Glomerular visceral epithelial cell (primary cell): ENCODE results near the gene COX6A2.
"Not testable (repeated sequence)": the region's sequence is repeated elsewhere in the genome, so short reads cannot be mapped to it uniquely, and the experiment has no call there.

Experiments used
- DNase-seq: peaks from one replicate; pipeline ENCODE4 v3.0.0-alpha.2; 2016; ENCODE audit errors: extremely low spot score

COX6A2 gene

DNA sequence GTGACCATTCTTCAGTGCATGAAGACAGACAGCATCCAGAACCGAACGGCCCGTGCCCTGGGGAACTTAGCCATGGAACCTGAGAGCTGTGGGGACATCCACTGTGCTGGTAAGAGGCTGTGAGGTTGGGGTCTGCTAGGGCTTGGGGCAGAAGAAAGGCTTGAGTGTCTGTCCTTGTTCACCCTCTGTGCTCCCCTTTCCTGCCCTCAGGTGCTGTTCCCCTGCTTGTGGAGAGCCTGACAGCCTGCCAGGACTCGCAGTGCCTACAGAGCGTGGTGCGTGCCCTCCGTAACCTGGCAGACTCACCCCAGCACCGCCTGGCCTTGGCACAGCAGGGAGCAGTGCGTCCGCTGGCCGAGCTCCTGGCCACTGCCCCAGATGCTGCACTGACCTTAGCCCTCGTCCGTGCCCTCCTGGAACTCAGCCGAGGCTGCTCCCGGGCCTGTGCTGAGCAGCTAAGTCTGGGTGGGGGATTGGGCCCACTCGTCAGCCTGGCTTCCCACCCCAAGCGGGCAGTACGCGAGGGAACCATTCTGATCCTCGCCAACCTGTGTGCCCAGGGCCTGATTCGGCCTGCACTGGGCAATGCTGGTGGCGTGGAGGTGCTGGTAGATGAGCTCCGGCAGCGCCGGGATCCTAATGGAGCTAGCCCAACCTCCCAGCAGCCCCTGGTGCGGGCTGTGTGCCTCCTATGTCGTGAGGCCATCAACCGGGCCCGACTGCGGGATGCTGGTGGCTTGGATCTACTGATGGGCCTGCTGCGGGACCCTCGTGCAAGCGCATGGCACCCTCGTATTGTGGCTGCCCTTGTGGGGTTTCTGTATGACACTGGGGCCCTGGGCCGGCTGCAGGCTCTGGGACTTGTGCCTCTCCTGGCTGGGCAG lies 34.0 kb upstream of the COX6A2 start:
- no peak for DNase-seq

DNA sequence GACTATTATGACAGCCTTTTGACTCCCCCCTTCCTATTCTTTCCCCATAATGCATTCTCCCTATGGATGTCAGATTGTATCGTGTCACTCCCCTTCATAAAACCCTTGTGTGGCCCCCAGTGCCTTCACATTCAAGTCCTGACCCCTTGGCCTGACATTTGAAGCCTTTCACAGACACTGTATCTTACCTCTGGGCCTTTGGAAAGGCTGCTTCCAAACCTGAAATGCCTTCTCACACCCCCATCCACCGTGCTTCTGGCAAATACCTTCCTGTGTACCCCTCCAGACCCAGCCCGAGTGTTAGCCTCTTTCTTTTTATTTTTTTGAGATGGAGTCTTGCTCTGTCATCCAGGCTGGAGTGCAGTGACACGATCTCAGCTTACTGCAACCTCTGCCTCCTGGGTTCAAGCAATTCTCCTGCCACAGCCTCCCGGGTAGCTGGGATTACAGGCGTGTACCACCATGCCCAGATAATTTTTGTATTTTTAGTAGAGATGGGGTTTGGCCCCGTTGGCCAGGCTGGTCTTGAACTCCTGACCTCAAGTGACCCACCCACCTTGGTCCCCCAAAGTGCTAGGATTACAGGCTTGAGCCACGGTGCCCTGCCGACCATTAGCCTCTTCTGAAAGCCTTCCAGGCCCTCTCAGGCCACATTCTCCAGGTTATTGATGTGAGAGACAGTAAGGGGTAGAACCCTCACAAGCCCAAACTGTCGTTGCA lies 33.2 kb upstream of the COX6A2 start:
- no peak for DNase-seq

DNA sequence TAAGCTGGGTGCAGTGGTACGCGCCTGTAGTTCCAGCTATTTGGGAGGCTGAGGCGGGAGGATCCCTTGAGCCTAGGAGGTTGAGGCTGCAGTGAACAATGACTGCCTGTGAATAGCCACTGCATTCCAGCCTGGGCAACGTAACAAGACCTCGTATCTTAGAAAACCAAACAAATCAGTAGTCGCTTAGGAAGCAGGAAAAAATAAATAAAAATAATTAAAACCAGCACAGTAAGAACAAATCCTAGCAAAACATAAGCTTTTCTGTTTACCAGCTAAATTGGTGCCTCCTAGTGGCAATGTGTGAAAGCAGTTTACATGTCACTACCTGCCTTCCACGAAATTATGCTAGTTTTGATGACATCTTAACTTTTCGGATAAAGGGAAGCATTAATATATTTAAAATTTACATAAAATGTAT lies 32.4 kb upstream of the COX6A2 start:
- no peak for DNase-seq

DNA sequence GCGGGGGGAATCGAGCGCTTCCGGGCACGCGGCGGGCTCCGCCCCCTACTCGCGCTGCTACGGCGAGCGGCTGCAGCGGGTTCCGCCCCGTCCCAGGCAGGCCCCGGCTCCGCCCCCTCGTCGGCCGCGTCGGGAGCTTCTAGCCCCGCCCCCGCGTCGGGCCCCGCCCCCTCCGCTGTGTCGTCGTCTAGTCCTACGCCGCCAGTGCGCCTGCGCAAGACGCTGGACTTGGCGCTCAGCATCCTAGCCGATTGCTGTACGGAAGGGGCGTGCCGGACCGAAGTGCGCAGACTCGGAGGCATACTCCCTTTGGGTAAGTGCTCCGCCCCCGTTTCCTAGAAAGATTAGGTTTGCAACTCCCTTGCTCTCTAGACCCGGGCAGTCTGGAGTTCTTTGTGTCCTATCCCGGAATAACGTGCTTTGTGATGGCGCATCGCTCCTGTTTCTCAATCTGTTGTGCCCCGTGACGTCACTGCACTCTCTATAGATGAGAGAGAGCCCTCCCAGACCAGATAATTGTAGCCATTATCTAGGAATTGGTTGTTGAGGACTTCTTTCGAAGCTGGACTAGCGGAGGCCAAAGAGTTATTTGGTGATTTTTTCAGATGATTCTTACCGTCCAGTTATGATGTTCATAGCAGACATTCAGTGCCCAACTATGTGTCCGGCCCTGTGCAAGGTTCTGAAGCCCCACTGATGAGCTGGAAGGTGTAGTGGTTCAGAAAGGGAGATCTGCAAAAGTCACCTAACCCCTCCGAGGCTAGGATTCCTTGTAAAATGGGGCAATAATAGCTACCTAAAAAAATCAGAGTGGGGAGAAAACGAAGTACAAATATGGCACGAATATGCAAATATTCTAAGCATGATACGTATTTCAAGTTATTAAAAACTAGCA lies 31.8 kb upstream of the COX6A2 start:
- DNase-seq, result peak; percentile 99

DNA sequence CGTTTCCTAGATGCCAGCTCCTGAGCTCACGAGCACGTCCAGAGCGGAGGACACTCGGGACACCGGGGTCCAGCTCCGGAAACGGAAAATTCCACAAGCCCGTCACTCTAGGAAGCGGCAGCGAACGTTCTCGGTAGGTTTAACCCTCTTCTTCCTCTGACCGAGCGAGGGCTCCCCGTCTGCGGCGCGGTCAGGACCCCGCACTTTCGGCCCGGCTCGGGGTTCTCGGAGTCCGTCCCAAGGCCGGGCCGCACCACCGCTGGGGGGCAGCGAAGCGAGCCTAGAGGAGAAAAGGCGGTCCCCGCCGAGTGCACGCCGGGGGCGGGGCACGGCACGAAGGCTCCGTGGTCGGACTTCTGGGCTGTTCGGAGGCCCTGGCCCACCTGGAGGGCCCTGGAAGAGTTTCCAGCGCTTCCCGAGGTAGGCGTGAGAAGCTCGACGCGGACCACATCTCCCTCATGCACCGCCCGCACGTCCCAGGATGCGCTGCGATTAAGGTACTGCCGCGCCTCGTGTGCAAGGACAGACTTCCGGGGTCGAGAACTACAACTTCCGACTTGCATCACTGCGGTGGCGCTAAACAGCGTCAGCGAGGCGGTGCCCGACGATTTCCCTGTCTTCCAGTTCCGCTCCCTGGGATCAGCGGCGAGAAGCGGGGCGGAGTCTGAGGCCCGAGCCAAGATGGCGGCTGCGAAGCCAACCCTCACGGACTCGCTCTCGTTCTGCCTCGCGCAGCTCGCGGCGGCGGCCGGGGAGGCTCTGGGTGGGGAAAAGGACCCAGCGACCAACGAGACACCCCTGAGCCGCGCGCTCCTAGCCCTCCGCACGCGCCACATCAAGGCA lies 30.9 kb upstream of the COX6A2 start, which contains the start of gene ARMC5:
ARMC5 (plus strand) TSS at position 658 of the 843 bp plus-strand sequence; CDS start at position 682, 24 bp downstream.
- peak; percentile 97 for DNase-seq

DNA sequence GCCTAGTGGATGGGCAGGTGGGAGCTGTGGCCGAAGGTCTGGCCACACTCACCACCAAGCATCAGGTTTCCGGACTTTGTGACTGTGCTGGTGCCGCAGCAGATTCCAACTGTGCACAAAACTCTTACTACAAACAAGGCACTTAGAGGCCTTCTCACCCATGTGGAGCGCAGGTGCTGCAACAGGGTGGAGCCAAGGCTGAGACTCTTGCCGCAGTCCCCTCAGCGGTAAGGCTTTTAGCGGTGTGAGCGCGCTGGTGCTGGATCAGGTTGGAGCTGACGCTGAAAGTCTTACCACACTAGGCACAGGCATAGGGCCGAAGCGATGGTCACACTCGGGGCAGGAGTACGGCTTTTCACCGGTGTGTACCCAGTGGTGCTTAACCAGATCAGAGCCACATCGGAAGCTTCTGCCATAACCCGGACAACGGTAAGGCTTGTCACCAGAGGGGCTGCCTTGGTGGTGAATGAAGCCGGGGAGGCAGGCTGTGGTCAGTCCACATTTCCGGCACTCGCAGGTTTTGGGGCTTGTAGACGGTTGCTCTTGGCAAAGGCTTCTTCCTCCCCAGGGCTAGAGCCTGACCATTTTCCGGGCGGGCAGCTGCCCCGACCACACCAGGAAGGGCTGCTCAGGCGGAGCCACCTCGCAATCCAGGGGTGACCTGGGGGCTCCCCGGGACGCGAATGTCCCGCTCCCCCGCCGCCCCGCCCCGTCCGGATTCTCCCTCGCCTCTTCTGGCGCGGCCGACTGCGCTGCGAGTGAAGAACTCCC lies 30.1 kb upstream of the COX6A2 start:
- DNase-seq, result peak; percentile 53

DNA sequence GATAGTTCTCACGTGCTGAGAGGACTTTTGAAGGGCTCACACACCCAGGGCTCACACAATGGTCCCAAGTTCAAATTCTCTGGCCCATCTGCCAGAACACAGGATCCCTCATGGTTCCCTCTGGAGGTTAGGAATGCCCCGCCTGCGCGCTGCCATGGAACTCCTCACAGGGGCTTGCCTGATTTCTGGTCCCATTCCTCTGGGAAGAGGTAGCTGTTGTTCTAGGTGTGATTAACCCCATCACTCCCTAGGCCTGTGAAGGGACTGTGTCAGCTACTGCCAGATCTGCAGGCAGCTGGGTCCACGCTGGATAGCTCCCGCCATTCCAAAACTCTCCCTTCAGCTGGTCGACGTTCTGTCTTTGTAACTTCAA lies 28.8 kb upstream of the COX6A2 start:
- no peak for DNase-seq

DNA sequence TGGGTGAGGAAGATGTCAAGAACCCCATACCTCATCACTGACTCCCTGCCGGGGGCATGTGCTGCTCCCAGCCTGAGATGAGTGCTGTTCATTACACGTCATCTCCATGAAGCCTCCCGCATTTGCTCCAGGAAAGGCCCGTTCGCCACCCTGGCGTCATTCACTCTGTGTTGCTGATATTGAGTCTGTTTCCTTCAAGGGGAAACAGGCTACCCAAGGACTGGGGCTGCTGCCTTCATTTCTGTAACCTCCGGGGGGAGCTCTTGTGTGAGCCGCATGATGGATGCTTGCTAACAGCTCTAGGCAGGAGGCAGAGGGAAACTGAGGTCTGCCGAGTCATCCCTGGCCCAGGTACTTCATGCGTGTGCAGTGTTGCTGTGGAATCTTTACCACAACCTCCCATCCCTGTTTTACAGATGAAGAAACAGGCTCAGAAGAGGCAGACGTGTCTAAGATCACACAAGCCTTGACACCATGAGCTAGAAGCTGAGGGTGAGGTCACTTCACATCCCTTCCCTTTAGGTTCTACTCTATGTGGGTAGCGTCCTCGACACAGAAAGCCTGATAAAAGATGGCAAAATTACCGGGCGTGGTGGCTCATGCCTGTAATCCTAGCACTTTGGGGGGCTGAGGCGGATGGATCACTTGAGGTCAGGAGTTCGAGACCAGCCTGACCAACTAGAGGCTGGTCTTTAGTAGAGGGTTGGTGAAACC lies 27.6 kb upstream of the COX6A2 start:
- DNase-seq, result no peak

DNA sequence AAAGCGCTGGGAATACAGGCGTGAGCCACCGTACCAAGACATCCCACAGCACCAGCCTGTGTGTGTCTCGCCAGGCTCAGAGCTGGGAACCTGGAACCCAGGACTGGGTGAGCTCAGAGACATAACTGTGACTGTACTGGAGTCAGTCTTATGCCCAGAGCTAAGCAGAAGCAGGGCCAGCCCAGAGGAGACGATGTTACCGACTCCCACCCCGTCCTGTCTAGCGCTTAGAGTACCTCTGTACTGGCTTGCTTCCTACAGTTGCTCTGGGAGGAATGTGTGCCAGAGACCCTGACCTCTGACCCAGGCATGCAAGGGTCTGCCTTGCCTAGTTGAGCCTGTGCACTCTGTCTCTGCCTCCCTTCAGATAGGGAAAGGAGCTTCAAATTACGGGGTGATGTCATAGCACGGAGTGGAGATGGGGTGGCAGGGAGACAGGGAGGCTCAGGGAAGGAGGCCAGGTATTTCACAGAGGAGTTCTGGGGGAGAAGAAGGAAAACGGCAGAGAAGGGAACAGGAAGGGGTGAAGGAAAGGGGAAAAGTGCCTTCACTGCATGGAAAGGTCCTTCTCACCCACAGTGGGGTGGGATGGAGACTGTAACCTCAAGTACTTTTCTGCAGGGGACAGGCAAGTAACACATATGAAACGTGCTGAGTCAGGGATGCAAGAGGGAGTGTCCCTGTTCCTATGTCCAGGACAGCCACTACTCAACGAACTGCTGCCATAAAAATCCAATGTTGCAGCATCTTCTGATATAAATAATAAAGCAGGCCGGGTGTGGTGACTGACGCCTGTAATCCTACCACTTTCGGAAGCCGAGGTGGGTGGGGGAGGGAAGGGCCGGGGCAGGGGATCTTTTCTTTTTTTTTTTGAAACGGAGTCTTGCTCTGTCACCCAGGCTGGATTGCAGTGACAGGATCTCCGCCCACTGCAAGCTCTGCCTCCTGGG lies 25.4 kb upstream of the COX6A2 start:
- no peak for DNase-seq

DNA sequence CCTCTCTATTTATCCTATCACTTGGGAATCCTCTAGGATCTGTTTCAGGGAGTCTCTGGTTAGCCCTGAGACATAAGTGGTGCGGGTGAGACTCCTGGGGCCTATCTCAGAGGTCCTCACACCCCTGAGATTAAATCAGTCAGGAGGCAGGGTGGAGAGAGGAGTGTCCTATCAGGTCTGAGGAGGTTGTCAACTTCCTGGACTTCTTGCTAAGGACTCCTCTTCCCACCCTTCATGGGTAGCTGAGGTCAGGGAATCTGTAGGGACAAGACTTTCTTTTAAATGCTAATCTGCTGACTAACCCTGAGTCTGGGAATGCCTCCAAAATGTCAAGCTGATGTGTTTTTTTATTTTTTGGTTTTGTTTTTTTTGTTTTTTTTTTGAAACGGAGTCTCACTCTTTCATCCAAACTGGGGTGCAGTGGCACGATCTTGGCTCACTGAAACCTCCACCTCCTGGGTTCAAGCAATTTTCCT lies 24.5 kb upstream of the COX6A2 start:
- DNase-seq, result peak; percentile 74

DNA sequence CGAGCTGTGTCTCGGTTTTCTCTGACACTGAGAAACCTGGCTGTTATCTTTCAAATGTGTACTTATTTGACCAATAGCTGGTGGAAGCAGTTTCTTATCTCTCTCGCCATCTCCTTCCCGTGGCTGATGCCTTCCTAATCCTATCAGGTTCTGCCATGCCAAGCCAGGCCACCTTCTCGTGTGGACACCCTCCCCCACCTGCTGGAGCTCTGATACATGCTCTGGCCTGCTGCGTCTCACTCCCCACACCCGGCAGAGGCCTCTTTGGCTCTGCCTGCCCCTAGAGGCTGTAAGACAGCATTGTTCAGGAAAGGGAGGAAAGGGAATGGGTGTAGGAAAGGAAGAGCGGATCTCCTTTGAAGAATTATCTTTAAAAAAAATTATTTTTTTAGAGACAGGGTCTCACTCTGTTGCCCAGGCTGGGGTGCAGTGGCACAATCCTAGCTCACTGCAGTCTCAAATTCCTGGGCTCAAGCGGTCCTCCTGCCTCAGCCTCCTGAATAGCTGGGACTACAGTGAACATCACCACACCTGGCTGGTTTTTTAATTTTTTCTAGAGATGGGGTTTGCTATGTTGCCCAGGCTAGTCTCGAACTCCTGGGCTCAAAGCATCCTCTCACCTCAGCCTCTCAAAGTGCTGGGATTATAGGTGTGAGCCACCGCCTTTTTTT lies 23.7 kb upstream of the COX6A2 start:
- DNase-seq, result peak; percentile 67

DNA sequence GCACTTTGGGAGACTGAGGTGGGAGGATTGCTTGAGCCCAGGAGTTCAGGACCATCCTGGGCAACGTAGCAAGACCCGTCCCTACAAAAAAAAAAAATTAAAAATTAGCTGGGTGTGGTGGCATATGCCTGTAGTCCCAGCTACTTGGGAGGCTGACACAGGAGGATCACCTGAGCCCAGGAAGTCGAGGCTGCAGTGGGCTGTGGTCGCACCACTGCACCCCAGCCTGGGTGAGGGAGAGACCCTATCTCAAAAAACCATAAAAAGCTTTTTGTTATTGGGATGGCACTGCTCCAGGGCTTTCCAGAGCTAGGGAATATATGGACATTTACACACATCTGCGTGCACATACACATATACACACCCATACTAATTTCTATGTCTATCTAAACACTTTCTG lies 23.0 kb upstream of the COX6A2 start:
- no peak for DNase-seq

DNA sequence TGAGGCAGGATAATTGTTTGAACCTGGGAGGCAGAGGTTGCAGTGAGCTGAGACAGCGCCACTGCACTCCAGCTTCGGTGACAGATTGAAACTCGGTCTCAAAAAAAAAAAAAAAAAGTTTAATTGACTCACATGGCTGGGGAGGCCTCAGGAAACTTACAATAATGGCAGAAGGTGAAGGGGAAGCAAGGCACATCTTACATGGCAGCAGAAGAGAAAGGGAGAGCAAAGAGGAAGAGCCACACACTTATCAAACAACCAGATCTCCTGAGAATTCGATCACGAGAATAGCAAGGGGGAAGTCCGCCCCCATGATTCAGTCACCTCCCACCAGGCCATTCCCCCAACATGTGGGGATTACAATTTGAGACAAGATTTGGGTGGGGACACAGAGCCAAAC lies 17.8 kb upstream of the COX6A2 start:
- not testable (repeated sequence) for DNase-seq

DNA sequence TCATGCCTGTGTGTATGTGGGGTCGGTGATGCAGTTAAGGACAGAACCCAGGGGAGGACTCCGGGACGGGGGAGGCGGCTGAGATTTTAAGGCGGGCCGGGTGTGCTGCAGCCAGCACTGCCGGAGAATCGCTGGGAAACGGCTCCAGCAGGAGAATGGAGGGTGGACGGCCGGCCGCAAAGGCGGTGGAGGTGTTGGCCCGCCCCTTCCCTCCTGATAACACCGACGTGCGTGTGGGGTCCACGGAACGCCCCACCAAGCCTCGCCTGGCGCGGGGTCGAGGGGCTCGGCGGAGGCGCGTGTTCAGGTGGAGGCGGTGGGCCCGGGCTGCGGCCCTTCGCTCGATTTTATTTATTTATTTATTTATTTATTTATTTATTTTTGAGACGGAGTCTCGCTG lies 13.8 kb upstream of the COX6A2 start:
- no peak for DNase-seq

DNA sequence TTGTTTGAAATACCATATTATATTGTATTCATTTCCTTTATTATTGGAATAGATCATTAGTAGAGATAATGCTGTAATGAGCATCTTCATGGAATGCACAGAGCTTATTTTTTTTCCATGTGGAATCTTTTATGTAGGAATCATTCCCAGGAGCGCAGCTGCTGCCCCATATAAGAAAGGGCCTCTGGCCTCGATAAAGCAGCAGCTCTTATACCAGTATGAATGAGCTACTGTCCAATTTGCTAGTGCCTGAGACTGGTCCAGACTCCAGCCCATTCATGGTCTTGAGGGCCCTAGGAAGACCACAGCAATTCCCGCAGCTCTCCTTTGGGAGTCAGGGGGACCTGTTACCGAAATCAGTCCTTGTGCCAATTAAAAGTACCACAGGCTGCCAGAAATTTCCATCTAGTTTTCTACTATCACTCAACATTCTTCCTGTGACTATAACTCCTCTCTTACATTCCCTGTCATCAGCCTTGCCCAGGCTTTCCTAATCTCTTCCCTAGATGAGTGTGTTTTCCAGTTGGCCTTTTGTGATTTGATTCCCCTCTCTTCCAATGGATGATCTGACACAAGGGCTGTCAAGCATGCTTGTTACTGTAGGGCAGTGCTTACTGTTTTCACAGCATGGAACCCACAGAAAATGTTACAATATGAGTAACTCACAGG lies 12.5 kb upstream of the COX6A2 start:
- no peak for DNase-seq

DNA sequence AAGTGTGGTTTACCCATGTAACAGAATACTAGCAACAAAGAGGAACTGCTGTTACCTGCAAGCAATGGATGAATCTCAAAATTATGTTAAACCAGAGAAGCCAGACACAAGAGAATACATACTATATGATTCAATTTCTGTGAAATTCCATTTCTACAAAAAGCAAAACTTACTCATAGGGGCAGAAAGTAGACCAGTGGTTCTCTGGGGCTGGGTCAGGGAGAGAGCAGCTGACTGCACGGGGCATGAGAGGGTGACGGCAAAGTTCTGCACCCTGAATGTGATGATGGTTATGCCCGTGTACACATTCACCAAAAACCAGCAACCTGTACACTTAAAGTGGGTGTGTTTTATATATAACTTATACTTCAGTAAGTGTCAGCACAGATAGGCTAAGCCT lies 11.4 kb upstream of the COX6A2 start:
- no peak for DNase-seq

DNA sequence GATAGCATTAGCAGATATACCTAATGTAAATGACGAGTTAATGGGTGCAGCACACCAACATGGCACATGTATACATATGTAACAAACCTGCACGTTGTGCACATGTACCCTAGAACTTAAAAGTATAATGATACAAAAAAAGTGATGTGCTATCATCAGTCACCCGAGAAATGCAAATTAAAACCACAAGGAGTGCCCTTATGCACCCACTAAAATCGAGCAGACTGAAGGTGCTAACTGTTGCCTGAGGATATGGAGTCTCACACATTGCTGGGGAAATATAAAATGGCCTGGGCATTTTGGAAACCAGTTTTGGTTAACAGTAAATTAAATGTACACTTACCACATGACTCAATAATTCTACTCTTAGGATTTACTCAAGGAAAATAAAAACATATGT lies 10.9 kb upstream of the COX6A2 start:
- not testable (repeated sequence) for DNase-seq
